ENCODE data around the gene SLC37A3.

SLC37A3 gene

DNA sequence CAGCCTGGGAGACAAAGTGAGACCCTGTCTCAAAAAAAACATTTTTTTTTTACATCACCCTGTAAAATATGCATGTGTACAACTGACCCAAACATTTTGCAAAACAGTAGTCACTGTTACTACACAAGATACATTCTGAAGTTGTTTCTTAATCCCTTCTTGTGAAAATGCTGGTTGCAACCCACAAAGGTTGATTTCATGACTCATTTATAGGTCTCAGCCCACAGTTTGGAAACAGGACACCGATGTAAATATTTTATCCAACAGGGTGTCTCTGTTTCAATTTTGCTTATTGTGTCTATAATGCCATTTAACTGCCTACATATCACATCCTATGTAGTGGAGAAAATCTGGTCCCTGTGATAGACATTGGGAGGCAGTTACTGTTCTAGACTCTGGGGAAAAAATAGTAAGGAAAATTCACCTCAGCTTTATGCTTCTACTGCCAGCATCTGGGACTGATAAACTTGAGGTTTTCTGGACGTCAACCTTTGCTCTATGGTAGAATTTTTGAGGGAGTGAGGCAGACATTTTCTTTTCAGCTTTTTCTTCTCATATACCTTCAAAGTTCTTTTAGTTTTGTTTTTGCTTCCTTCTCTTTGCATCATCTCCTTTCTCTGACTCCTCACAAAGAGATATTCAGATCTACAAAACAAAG is 4.0 kb upstream of the SLC37A3 start:
- Histone ChIP-seq H3K27ac (no peak overlapping the region), H3K4me3 (no peak overlapping the region), H3K4me1 (peaks cover 15% of the 10 kb centered on the region), H3K4me2 (no peak overlapping the region), H3K36me3 (no peaks in the 10 kb centered on the region), H3K9me3 (no peaks in the 10 kb centered on the region), H3K9ac (no peak overlapping the region), H3K27me3 (no peaks in the 10 kb centered on the region), H4K20me1 (0 out of 2 replicates have a peak, but pooled peaks cover 2% of the 10 kb centered on the region)
- no peak for TF ChIP-seq Cebpa-rat (IDR thresholded peaks at IDR 0.05)

DNA sequence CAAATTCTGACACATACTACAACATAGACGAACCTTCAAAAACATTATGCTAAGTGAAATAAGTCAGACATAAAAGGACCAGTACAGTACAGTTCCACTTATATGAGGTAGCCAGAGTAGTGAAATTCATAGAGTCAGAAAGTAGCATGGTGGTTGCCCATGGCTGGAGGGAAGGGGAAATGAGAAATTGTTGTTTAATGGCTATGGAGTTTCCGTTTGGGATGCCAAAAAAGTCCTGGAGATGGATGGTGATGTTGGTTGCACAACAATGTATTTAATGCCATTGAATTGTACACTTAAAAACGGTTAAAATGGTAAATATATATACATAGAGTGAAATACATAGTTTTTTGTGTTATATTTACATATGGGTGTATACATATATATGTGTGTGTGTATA is 2.1 kb upstream of the SLC37A3 start:
- no peak for TF ChIP-seq Cebpa-rat (IDR thresholded peaks at IDR 0.05)
- Histone ChIP-seq H3K36me3 (no peaks in the 10 kb centered on the region), H3K4me1 (peaks cover 30% of the 10 kb centered on the region), H3K4me2 (no peak overlapping the region), H3K9me3 (no peaks in the 10 kb centered on the region), H3K9ac (no peak overlapping the region), H3K4me3 (no peak overlapping the region), H4K20me1 (peaks cover 21% of the 10 kb centered on the region), H3K27me3 (no peaks in the 10 kb centered on the region), H3K27ac (no peak overlapping the region)

DNA sequence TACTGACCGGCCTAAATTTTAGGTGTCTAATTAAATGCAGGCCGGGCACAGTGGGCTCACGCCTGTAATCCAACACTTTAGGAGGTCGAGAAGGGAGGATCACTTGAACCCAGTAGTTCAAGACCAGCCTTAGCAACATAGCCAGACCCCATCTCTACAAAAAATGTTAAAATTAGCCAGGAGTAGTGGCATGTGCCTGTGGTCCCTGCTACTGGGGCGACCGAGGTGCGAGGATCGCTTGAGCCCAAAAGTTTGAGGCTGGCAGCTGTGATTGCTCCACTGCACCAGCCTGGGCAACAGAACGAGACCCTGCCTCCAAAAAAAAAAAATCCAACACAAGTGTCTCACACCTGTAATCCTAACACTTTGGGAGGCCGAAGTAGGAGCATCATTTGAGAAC is 491 bp upstream of the SLC37A3 start:
- TF ChIP-seq Cebpa-rat (IDR thresholded peaks at IDR 0.05), result no peak
- H4K20me1 ChIP-seq, result peaks cover 37% of the 10 kb centered on the region
- no peaks in the 10 kb centered on the region for H3K27me3 ChIP-seq
- no peak overlapping the region for H3K27ac ChIP-seq
- H3K4me1 ChIP-seq, result peaks cover 30% of the 10 kb centered on the region
- H3K4me3 ChIP-seq, result peak overlapping the region; percentile 95
- peaks cover 2% of the 10 kb centered on the region; the same call in 1 of the 2 replicates for H3K36me3 ChIP-seq
- H3K4me2 ChIP-seq, result peak overlapping the region; percentile 66
- H3K9ac ChIP-seq, result no peak overlapping the region; the same call in 1 of the 2 replicates
- no peaks in the 10 kb centered on the region for H3K9me3 ChIP-seq

DNA sequence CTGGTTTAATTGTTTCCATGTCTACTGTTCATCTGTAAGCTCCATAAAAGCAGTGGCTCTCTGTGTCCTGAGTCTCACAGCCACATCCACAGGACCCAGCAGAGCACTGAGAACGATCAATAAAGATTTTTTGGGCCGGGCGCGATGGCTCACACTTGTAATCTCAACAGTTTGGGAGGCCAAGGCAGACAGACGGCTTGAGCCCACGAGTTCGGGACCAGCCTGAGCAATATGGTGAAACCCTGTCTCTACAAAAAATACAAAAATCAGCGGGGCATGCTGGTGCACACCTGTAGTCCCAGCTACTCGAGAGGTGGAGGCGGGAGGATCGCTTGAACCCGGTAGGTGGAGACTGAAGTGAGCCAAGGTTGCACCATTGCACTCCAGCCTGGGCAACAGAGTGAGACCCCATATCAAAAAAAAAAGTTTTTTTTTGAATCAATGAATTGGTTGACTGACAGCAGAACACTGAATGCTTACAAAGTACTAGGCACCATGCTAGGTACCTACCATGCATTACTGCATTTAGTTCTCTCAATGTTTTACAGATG is 4.5 kb downstream of the SLC37A3 start:
- no peak overlapping the region for H3K9ac ChIP-seq
- peaks cover 3% of the 10 kb centered on the region; the same call in 1 of the 2 replicates for H3K27me3 ChIP-seq
- no peak overlapping the region for H3K27ac ChIP-seq
- H3K36me3 ChIP-seq, result peaks cover 14% of the 10 kb centered on the region
- TF ChIP-seq Cebpa-rat (IDR thresholded peaks at IDR 0.05), result no peak
- H4K20me1 ChIP-seq, result peaks cover 87% of the 10 kb centered on the region
- peaks cover 64% of the 10 kb centered on the region for H3K4me1 ChIP-seq
- H3K4me2 ChIP-seq, result no peak overlapping the region
- no peak overlapping the region for H3K4me3 ChIP-seq
- H3K9me3 ChIP-seq, result no peaks in the 10 kb centered on the region

DNA sequence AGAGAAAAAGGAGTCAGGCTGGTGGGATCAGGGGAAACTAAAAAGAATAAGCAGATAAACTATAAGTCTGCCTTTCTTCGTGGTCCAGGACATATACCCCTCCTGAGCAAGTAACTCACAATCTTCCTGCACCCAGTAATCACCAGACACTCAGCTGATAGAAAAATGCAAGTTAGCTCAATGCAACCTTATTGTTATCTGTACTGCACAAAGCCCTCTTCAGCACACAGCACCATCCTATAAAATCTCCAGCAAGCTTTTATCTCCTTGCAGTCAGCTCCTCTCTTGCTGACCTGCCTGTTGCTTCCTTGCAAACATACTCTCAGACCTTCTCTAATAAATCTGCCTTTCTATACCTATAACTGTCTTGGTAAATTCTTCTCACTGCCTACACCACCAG is 6.7 kb downstream of the SLC37A3 start:
- peaks cover 97% of the 10 kb centered on the region for H4K20me1 ChIP-seq
- peaks cover 55% of the 10 kb centered on the region for H3K4me1 ChIP-seq
- peak overlapping the region; percentile 90 for H3K4me2 ChIP-seq
- no peak overlapping the region for H3K4me3 ChIP-seq
- TF ChIP-seq Cebpa-rat (IDR thresholded peaks at IDR 0.05), result no peak
- H3K27me3 ChIP-seq, result peaks cover 3% of the 10 kb centered on the region; the same call in 1 of the 2 replicates
- no peak overlapping the region for H3K27ac ChIP-seq
- H3K9me3 ChIP-seq, result no peaks in the 10 kb centered on the region
- peaks cover 21% of the 10 kb centered on the region for H3K36me3 ChIP-seq
- H3K9ac ChIP-seq, result no peak overlapping the region

DNA sequence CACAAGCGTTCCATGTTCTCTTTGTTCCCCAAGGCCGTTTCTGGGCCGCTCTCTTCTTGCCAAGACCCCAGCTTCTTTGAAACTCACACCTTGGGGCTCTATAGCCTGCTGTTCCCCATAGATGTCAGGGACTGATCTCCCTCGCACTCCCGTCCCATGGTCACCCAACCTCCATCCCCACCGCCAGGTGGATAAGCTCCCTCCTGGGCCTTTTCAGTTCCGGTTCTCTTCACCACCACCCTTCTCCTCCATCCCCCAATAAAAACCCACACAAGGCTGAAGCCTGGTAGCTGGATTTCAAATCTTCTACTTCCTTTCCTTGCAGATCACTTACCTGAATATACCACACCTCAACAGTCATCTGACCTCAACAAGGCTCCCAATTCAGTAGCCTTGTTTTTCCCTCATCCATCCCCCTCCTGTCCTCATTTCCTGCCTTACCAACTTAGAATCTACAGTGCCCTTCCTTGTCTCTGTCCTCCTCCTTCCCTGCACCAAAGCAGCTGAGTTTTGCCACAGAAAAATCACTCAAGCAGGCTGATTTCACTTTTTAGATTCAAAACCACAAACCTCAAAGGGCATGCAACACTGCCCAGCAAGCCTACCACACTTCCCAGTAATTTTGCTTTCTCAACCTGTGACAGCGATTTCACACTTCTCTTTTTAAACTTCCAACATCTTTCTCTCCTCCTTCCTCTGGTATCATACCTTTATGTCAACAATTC is 7.7 kb downstream of the SLC37A3 start:
- H3K4me1 ChIP-seq, result peaks cover 47% of the 10 kb centered on the region
- peak overlapping the region; percentile 39 for H3K4me3 ChIP-seq
- H3K36me3 ChIP-seq, result peaks cover 29% of the 10 kb centered on the region

DNA sequence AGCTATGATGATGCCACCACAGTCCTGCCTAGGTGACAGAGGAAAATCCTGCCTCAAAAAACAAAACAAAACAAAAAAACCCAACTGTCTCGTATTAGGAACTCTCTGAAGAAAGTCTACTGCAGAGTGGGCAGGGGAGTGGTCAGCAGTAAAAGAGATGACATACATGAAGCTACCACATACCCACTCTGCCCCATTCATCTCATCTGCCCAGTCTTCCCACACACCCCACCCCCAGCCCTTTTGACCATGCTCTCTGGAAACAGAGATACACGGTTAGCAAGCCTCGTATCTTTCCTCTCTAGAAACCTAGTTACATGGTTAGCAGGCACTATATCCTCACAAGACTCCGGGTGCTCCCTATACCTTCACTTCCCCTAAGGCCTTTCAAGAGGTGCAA is 8.3 kb downstream of the SLC37A3 start:
- Histone ChIP-seq H4K20me1 (peaks cover 97% of the 10 kb centered on the region), H3K36me3 (peaks cover 30% of the 10 kb centered on the region), H3K4me3 (peak overlapping the region; percentile 39), H3K9me3 (no peaks in the 10 kb centered on the region), H3K27me3 (peaks cover 3% of the 10 kb centered on the region; the same call in 1 of the 2 replicates), H3K9ac (0 out of 2 replicates have a peak overlapping the region, but pooled peaks have one; percentile 9), H3K4me2 (peak overlapping the region; percentile 90), H3K27ac (peak overlapping the region; percentile 47; the same call in 1 of the 2 replicates), H3K4me1 (peaks cover 47% of the 10 kb centered on the region)
- no peak for TF ChIP-seq Cebpa-rat (IDR thresholded peaks at IDR 0.05)

More for the DNA sequence above, 7.7 kb downstream of the SLC37A3 start:
- Histone ChIP-seq H3K27ac (peak overlapping the region; percentile 47; the same call in 1 of the 2 replicates), H3K9ac (0 out of 2 replicates have a peak overlapping the region, but pooled peaks have one; percentile 9), H3K9me3 (no peaks in the 10 kb centered on the region), H3K4me2 (peak overlapping the region; percentile 90), H3K27me3 (peaks cover 3% of the 10 kb centered on the region; the same call in 1 of the 2 replicates), H4K20me1 (peaks cover 97% of the 10 kb centered on the region)
- 0 out of 2 replicates have a peak, but pooled peaks have one; percentile 14 for TF ChIP-seq Cebpa-rat (IDR thresholded peaks at IDR 0.05)

DNA sequence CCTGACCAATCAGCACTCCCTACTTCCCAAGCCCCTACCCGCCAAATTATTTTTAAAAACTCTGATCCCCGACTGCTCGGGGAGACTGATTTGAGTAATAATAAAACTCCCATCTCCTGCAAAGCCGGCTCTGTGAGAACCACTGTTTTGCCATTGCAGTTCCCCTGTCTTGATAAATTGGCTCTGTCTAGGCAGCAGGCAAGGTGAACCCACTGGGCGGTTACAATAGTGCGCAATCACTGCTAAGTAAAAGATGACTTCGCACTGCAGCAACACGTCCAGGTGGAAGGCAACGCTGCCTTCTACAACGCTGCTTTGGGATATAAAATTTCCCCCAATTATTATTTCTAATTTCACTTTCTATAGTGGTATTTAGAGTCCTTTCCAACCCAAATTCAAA is 8.9 kb downstream of the SLC37A3 start:
- no peak for TF ChIP-seq Cebpa-rat (IDR thresholded peaks at IDR 0.05)
- peaks cover 97% of the 10 kb centered on the region for H4K20me1 ChIP-seq
- no peak overlapping the region for H3K9ac ChIP-seq
- H3K27me3 ChIP-seq, result peaks cover 3% of the 10 kb centered on the region; the same call in 1 of the 2 replicates
- no peak overlapping the region for H3K27ac ChIP-seq
- H3K4me2 ChIP-seq, result peak overlapping the region; percentile 90
- no peak overlapping the region for H3K4me3 ChIP-seq
- H3K9me3 ChIP-seq, result no peaks in the 10 kb centered on the region
- peaks cover 44% of the 10 kb centered on the region for H3K4me1 ChIP-seq
- peaks cover 30% of the 10 kb centered on the region for H3K36me3 ChIP-seq

DNA sequence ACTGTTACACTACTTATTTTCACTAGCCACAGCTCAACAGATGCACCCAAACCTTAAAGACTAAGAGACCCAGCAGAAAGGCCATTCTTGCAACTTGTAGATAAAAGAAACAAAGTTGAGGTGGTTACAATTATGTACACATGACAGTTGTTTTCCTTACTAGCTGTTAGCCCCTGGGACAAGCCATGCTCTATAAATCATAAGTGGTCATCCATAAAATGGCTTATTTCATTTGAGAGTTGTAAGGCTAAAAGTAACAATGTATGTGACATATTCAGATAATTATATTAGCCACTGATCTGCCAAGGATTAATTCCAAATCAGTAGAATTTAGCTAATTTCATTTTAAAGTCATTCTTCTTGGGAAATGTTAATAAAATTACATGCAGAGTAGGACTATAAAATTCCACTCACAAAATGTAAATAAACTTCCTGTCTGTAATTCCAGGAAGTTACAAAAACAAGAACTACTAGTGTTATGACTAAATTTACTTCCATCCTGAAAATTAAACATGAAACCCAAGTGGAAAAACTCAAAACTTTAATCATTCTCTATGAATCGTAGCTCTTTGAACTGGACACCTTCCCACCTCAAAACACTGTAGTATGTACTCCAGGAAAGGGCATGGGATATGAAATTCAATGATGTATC is 13.3 kb downstream of the SLC37A3 start:
- H4K20me1 ChIP-seq, result peaks cover 67% of the 10 kb centered on the region
- H3K27me3 ChIP-seq, result no peaks in the 10 kb centered on the region
- no peak overlapping the region for H3K4me2 ChIP-seq
- no peaks in the 10 kb centered on the region for H3K9me3 ChIP-seq
- no peak for TF ChIP-seq Cebpa-rat (IDR thresholded peaks at IDR 0.05)
- H3K27ac ChIP-seq, result no peak overlapping the region
- no peak overlapping the region for H3K4me3 ChIP-seq
- H3K9ac ChIP-seq, result no peak overlapping the region
- peaks cover 16% of the 10 kb centered on the region for H3K4me1 ChIP-seq
- H3K36me3 ChIP-seq, result peaks cover 45% of the 10 kb centered on the region
